Activated CD4-positive, alpha-beta T cell treated with anti-CD3 and anti-CD28 coated beads, Interleukin-2, amount 10 ng/mL, durations not matched to agents 7 days and 5 days (primary cell): ENCODE measurements around the gene RDH11. TPM values are rescaled to one million over a fixed set of nuclear protein-coding genes. Genes with fewer than 3 reads are reported as not detected.
"Not testable (repeated sequence)": the region's sequence is repeated elsewhere in the genome, so short reads cannot be mapped to it uniquely, and the experiment has no call there.

Experiments
- CTCF ChIA-PET: fragments of 350-600 bp; sonication (Branson Sonifier 250); formaldehyde crosslinking; loops from one replicate; lab custom pipeline; 2021; ENCODE audit warnings: antibody characterized with exemption; lab: Charles Lee
- POLR2A ChIA-PET: fragments of 350-600 bp; sonication (Branson Sonifier 250); formaldehyde crosslinking; loops from one replicate; lab custom pipeline; 2021; ENCODE audit warnings: antibody characterized with exemption; lab: Charles Lee
- DNase-seq: peaks from one replicate; pipeline ENCODE4 v3.0.0-alpha.2; 2020
- H3K27ac Mint-ChIP-seq: one replicate; pipeline ENCODE4 v1.8.0; 2021; ENCODE audit warnings: mild to moderate bottlenecking, moderate library complexity, mixed read lengths
- H3K27me3 Mint-ChIP-seq: one replicate; pipeline ENCODE4 v1.8.0; 2021; ENCODE audit warnings: mixed read lengths
- H3K36me3 Mint-ChIP-seq: one replicate; pipeline ENCODE4 v1.8.0; 2021; ENCODE audit warnings: low read depth, mixed read lengths
- H3K4me1 Mint-ChIP-seq: one replicate; pipeline ENCODE4 v1.8.0; 2021; ENCODE audit warnings: mixed read lengths
- H3K4me3 Mint-ChIP-seq: one replicate; pipeline ENCODE4 v1.8.0; 2021; ENCODE audit warnings: mild to moderate bottlenecking, moderate library complexity, mixed read lengths
- H3K9me3 Mint-ChIP-seq: one replicate; pipeline ENCODE4 v1.8.0; 2021; ENCODE audit warnings: mixed read lengths
- total RNA-seq, 2 experiments: library from RNA; stranded (reverse); gene quantifications; one replicate each; pipeline ENCODE4 v1.2.3, GENCODE V29; 2021

The RDH11 gene
- total RNA-seq, 2 experiments from 2014 or later = 36.7 to 37.9 TPM

DNA sequence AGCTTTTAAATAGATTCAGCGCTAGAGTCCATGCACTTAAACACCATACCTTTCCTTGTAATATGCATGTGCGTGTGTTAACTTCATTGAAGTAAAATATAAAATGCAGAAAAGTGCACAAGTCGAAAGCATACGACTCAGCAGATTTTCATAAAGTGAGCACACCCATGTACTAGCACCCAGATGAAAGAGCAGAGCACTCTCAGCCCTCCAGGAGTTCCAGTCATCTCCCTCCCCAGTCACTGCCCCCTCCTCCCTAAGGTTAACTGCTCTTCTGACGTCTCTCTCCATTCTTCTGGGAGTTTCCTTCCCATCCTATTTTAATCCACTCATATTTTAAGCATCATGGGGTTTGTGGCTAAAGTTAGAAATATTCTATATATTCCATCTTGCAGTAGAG, 26.3 kb upstream of the RDH11 start:
- CTCF ChIA-PET = interaction anchor here (1.2 to 2.1 kb wide), 2 partner anchors 8 to 21 kb away, joined by 4 read pairs; no protein-coding TSS in a partner anchor
- peaks cover 3% of the 10 kb centered on the region for H3K4me1 Mint-ChIP-seq
- no peak overlapping the region for H3K27ac Mint-ChIP-seq
- peaks cover 43% of the 10 kb centered on the region for H3K27me3 Mint-ChIP-seq
- no peak for DNase-seq
- H3K4me3 Mint-ChIP-seq = no peak overlapping the region
- POLR2A ChIA-PET = no interaction called here
- H3K9me3 Mint-ChIP-seq = no peaks in the 10 kb centered on the region
- peaks cover 2% of the 10 kb centered on the region for H3K36me3 Mint-ChIP-seq

- ChIA-PET POLR2A (no interaction called here), CTCF (no interaction called here)
- peaks cover 3% of the 10 kb centered on the region for H3K4me1 Mint-ChIP-seq
- no peak overlapping the region for H3K4me3 Mint-ChIP-seq
- no peak for DNase-seq
- H3K36me3 Mint-ChIP-seq = peaks cover 2% of the 10 kb centered on the region
- H3K27ac Mint-ChIP-seq = no peak overlapping the region
- H3K9me3 Mint-ChIP-seq = no peaks in the 10 kb centered on the region
- H3K27me3 Mint-ChIP-seq = peaks cover 43% of the 10 kb centered on the region
Observed at GRCh38 chr14:67719866-67720265, 24.3 kb upstream of the RDH11 start.

GRCh38 chr14:67719385-67719784, 23.8 kb upstream of the RDH11 start:
- H3K4me3 Mint-ChIP-seq, H3K4me1 Mint-ChIP-seq, H3K36me3 Mint-ChIP-seq, POLR2A ChIA-PET, H3K27ac Mint-ChIP-seq, CTCF ChIA-PET, DNase-seq, H3K9me3 Mint-ChIP-seq: not testable (repeated sequence)
- peaks cover 42% of the 10 kb centered on the region for H3K27me3 Mint-ChIP-seq

DNA sequence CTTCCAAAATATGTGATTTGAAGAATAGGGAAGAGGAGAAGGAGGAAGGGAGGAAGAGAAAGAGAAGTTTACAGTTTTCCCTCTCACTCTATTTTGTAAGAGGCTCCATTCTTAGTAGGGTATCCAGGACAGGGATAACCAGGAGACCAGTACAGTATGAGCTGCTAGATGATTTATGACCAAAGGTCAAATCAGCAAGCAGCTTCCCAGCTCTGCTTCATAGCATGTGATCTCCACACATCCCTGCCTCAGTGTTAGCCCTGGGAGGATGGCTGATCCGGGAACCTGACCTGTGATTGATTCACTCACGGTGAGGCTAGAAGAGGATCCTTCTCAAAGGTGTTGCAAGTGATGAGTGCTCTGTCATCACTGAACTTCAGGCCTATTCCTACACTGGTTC, 22.7 kb upstream of the RDH11 start:
- Mint-ChIP-seq H3K4me1 (peaks cover 3% of the 10 kb centered on the region), H3K9me3 (no peaks in the 10 kb centered on the region), H3K27me3 (peaks cover 36% of the 10 kb centered on the region), H3K4me3 (no peak overlapping the region), H3K27ac (no peak overlapping the region), H3K36me3 (peaks cover 2% of the 10 kb centered on the region)
- DNase-seq = no peak
- CTCF ChIA-PET = no interaction called here
- POLR2A ChIA-PET = no interaction called here

- ChIA-PET CTCF (no interaction called here), POLR2A (no interaction called here)
- H3K4me3 Mint-ChIP-seq = no peak overlapping the region
- H3K9me3 Mint-ChIP-seq = no peaks in the 10 kb centered on the region
- H3K27ac Mint-ChIP-seq = no peak overlapping the region
- H3K27me3 Mint-ChIP-seq = peaks cover 25% of the 10 kb centered on the region
- DNase-seq = no peak
- H3K4me1 Mint-ChIP-seq = no peaks in the 10 kb centered on the region
- H3K36me3 Mint-ChIP-seq = peaks cover under 1% of the 10 kb centered on the region
Observed at GRCh38 chr14:67717048-67717447, 21.5 kb upstream of the RDH11 start.

- ChIA-PET CTCF (interaction anchor here (0.6 to 1.4 kb wide), 4 partner anchors 70 to 285 kb away, joined by 3 to 4 read pairs (median 3); partner anchors contain the start of gene PIGH), POLR2A (no interaction called here)
- no peak for DNase-seq
- H3K27ac Mint-ChIP-seq = no peak overlapping the region
- no peaks in the 10 kb centered on the region for H3K4me1 Mint-ChIP-seq
- H3K9me3 Mint-ChIP-seq = peaks cover 13% of the 10 kb centered on the region
- H3K36me3 Mint-ChIP-seq = peaks cover 6% of the 10 kb centered on the region
- H3K4me3 Mint-ChIP-seq = no peak overlapping the region
- peaks cover 10% of the 10 kb centered on the region for H3K27me3 Mint-ChIP-seq
Observed at GRCh38 chr14:67710209-67710608, 14.6 kb upstream of the RDH11 start.

GRCh38 chr14:67709796-67710195, 14.2 kb upstream of the RDH11 start:
- DNase-seq, H3K27ac Mint-ChIP-seq, H3K36me3 Mint-ChIP-seq, POLR2A ChIA-PET, H3K4me3 Mint-ChIP-seq, H3K27me3 Mint-ChIP-seq, H3K4me1 Mint-ChIP-seq: not testable (repeated sequence)
- CTCF ChIA-PET = interaction anchor here (0.6 kb wide), 2 partner anchors 70 to 284 kb away, joined by 3 read pairs; no protein-coding TSS in a partner anchor
- peaks cover 13% of the 10 kb centered on the region for H3K9me3 Mint-ChIP-seq

DNA sequence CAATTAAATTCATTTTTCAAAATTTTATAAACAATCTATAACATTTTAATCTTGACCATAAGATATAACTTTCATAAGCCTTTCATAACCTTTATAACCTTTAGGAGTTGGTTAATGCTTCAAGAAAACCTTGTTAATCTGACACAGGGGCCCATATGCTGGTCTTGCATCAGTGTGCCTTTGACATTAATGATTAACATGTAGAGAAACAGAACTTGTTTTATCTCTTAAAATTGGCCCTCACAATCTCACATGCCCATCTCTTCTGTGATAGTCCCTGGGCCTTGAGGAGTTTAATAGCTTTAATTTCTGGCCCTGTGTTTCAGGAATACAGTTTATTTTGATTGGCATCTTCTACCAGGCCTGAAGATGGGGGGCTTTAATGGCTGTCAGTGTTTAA, 13.8 kb upstream of the RDH11 start:
- CTCF ChIA-PET = interaction anchor here (0.6 kb wide), 1 partner anchor 40 kb away, joined by 4 read pairs; no protein-coding TSS in a partner anchor
- DNase-seq, H3K36me3 Mint-ChIP-seq, H3K4me1 Mint-ChIP-seq, H3K27ac Mint-ChIP-seq, H3K27me3 Mint-ChIP-seq, POLR2A ChIA-PET, H3K4me3 Mint-ChIP-seq: not testable (repeated sequence)
- H3K9me3 Mint-ChIP-seq = peaks cover 13% of the 10 kb centered on the region

DNA sequence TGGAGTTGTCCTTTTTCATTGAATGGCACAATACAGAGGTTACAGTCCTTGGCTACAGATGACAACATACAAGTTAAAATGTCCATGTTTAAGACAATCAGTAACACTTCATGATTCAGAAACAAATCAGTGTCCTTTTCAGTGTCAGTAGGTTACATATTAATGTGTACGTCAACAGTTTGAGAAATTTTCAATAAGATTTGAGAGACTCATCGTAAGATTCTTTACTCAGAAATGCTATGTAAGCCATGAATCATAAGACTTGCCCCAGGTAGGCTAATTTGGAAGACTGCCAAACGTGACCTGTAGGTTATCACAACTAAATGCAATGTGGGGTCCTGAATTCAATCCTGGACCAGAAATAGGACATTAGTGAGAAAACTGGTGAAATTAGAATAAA, 9.6 kb upstream of the RDH11 start:
- Mint-ChIP-seq H3K4me3 (no peak overlapping the region), H3K9me3 (peaks cover 8% of the 10 kb centered on the region), H3K27ac (no peak overlapping the region), H3K36me3 (peaks cover 2% of the 10 kb centered on the region), H3K27me3 (peaks cover 5% of the 10 kb centered on the region), H3K4me1 (peaks cover 2% of the 10 kb centered on the region)
- POLR2A ChIA-PET = no interaction called here
- DNase-seq = no peak
- CTCF ChIA-PET = interaction anchor here (1.1 to 4.0 kb wide), 13 partner anchors 9 to 278 kb away, joined by 3 to 26 read pairs (median 6); partner anchors contain the start of genes ARG2 and RDH11

DNA sequence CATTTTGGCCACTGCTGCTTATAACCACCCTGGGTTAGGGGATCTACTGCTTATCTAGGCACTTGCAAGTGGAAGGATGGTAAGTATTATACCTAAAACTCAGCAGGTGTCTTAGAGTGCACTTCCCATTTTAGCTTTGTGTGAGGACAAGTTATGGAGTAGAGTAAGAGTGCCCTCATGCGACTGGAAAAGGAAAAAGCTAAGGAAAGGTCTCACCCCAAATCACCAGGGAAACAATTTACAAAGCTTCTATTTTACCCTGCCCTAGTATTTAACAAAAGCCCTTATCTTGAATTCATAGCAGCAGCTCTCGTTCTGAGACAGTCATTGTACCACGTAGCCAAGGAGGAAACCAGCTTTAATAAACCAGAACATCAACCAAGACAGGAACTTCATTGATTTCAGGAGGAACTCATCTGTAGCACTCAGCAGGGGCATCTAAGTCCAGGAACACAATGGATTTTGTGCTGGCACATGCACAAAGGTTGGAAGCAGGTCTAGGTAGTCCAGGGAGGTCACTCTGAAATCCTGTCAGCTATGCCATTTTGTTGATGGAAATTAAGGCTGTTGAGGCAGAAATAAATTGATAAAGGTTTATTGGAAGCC, 9.0 kb upstream of the RDH11 start:
- H3K27me3 Mint-ChIP-seq = peaks cover 5% of the 10 kb centered on the region
- H3K9me3 Mint-ChIP-seq = peaks cover 3% of the 10 kb centered on the region

DNA sequence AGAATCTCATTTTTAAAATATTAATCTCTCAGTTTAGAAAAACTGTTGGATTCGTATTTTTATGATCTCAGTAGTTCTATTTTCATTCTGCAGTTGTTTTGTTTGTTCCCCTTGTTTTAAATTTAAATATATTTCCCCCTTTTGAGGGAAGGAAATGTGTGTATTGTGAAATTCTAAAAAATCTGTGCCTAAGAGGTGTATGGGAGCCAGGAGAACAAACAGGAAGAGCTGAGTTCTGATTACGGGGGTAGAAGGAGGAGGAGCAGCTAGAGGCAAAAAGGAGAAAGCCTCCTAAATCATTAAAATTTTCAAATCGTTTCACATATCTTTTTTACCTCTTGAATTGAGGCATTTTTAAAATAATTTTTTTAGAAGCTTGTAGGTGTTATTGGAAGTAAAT, 8.4 kb upstream of the RDH11 start:
- Mint-ChIP-seq H3K27me3 (peaks cover 5% of the 10 kb centered on the region), H3K9me3 (no peaks in the 10 kb centered on the region), H3K27ac (no peak overlapping the region), H3K36me3 (no peaks in the 10 kb centered on the region), H3K4me3 (no peak overlapping the region), H3K4me1 (peaks cover 2% of the 10 kb centered on the region)
- ChIA-PET POLR2A (no interaction called here), CTCF (interaction anchor here (0.5 to 4.0 kb wide), 34 partner anchors 8 to 1112 kb away, joined by 3 to 26 read pairs (median 5); partner anchors contain the start of genes ARG2, PIGH and RDH11)
- no peak for DNase-seq

More for the DNA sequence above, 9.0 kb upstream of the RDH11 start:
- no peak overlapping the region for H3K4me3 Mint-ChIP-seq
- peak; percentile 52 for DNase-seq
- H3K36me3 Mint-ChIP-seq = no peaks in the 10 kb centered on the region
- H3K27ac Mint-ChIP-seq = no peak overlapping the region
- H3K4me1 Mint-ChIP-seq = peaks cover 2% of the 10 kb centered on the region
- ChIA-PET CTCF (interaction anchor here (0.5 to 4.0 kb wide), 35 partner anchors 9 to 1111 kb away, joined by 3 to 26 read pairs (median 5); partner anchors contain the start of genes ARG2, PIGH and RDH11), POLR2A (no interaction called here)

DNA sequence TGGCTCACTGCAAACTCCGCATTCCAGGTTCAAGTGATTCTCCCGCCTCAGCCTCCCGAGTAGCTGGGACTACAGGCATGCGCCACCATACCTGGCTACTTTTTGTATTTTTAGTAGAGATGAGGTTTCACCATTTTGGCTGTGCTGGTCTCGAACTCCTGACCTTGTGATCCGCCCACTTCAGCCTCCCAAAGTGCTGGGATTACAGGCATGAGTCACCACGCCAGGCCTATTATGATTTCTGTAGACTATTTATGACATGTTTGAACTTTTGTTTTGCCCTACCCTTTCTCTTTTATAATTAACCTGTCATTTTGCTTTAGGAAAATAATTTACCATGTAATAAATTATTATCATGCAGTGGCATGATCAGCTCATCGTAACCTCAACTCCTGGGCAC, 5.9 kb upstream of the RDH11 start, which contains the start of gene RDH12:
Gene RDH12 (plus strand): TSS at position 395 of the 400 bp plus-strand sequence. CDS start 20,757 bp downstream, outside the sequence.
- ChIA-PET POLR2A (interaction anchor here (0.5 kb wide), 1 partner anchor 1499 kb away, joined by 3 read pairs; no protein-coding TSS in a partner anchor), CTCF (interaction anchor here (0.6 to 1.7 kb wide), 4 partner anchors 26 to 341 kb away, joined by 3 to 7 read pairs (median 4); partner anchors contain the start of gene EIF2S1)
- not testable (repeated sequence) for H3K4me3 Mint-ChIP-seq, H3K9me3 Mint-ChIP-seq, H3K36me3 Mint-ChIP-seq, DNase-seq, H3K27me3 Mint-ChIP-seq, H3K27ac Mint-ChIP-seq, H3K4me1 Mint-ChIP-seq

DNA sequence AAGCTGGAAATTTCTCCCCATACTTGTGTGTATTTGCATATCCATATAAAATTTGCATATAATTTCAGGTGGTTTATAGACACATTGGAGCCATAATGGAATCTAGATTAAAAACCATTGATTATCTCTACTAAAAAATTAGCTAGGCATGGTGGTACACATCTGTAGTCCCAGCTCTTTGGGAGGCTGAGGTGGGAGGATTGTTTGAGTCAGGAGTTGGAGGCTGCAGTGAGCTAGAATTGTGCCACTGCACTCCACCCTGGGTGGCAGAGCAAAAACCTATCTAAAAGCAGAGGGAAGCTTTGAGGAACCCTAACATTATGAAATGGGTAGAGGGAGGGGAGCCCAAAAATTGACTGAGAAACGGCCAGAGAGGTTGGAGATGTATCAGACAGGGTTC, 2.6 kb upstream of the RDH11 start:
- Mint-ChIP-seq H3K4me1 (peaks cover 23% of the 10 kb centered on the region), H3K36me3 (no peaks in the 10 kb centered on the region), H3K4me3 (no peak overlapping the region), H3K9me3 (no peaks in the 10 kb centered on the region), H3K27ac (no peak overlapping the region), H3K27me3 (no peaks in the 10 kb centered on the region)
- CTCF ChIA-PET = interaction anchor here (0.7 to 1.1 kb wide), 4 partner anchors 9 to 118 kb away, joined by 3 read pairs; partner anchors contain the start of gene ZFYVE26
- no peak for DNase-seq
- POLR2A ChIA-PET = no interaction called here
